ENCODE data around the gene PRKAR1B. TPM values are rescaled to one million over a fixed set of nuclear protein-coding genes. Genes with fewer than 3 reads are reported as not detected.

Gene PRKAR1B
- total and polyA plus RNA-seq, 2 donors (not counting 1 experiment from before 2014, with no cell fraction given) = 4.5 to 8.6 TPM

GRCh38 chr7:512541-513311 lies 214.4 kb downstream of the PRKAR1B start:
- Histone ChIP-seq H3K4me1 (ENCODE audit: control insufficient read depth in 2 of 2, insufficient read depth in 2 of 2, low read length in 2 of 2) (peaks cover 2 to 3% of the 10 kb centered on the region in 2 donors), H3K27me3 (replicated peaks in 1 of 4; ENCODE audit: control extremely low read depth in 1 of 4, control insufficient read depth in 3 of 4, insufficient read depth in 4 of 4, low read length in 3 of 4) (peaks cover 0 to 2% (median 1%) of the 10 kb centered on the region in 4 experiments), H3K4me3 (ENCODE audit: control extremely low read depth in 1 of 5, extremely low read depth in 1 of 5, insufficient read depth in 1 of 5, low read depth in 2 of 5, low read length in 4 of 5) (no peak overlapping the region), H3K9ac (ENCODE audit: low read length) (no peak overlapping the region), H4K20me1 (ENCODE audit: control insufficient read depth, insufficient read depth, low read length, poor library complexity, severe bottlenecking) (no peaks in the 10 kb centered on the region), H3K36me3 (replicated peaks in 1 of 2; ENCODE audit: control extremely low read depth in 1 of 2, control insufficient read depth in 1 of 2, extremely low read depth in 1 of 2, insufficient read depth in 2 of 2, low read length in 1 of 2) (no peaks in the 10 kb centered on the region), H2AFZ (ENCODE audit: insufficient read depth, low read depth, low read length, poor library complexity, severe bottlenecking) (no peak overlapping the region), H3K79me2 (ENCODE audit: control insufficient read depth, insufficient read depth, low read length) (no peaks in the 10 kb centered on the region), H3K9me3 (ENCODE audit: control extremely low read depth in 1 of 3, control insufficient read depth in 2 of 3, insufficient read depth in 1 of 3, low read length in 2 of 3) (no peaks in the 10 kb centered on the region), H3K4me2 (replicated peaks; ENCODE audit: low read depth, low read length, poor library complexity, severe bottlenecking) (no peak overlapping the region), H3K27ac (ENCODE audit: low read length in 2 of 2) (no peak overlapping the region)
- Mint-ChIP-seq H3K27me3 (peaks cover 8% of the 10 kb centered on the region), H3K27ac (no peak overlapping the region), H3K9me3 (ENCODE audit: insufficient read depth) (no peaks in the 10 kb centered on the region), H3K4me1 (peaks cover 4% of the 10 kb centered on the region), H3K4me3 (no peak overlapping the region)
- intact Hi-C loops (cut with micrococcal nuclease) = no loop called here
- ChIA-PET CTCF (no interaction called here), POLR2A (no interaction called here)
- TF ChIP-seq EZH2 (IDR thresholded peaks at IDR 0.05; ENCODE audit: borderline replicate concordance, insufficient read depth, low read depth, low read length, poor library complexity, severe bottlenecking) = no peak
- no peak for TF ChIP-seq CTCF (IDR thresholded peaks at IDR 0.05)
- DNase-seq (no peak), ATAC-seq (ENCODE audit: low read depth) (no peak)
- WGBS (ENCODE audit: insufficient coverage) = 87% methylated on average over 28 of the region's 32 CpGs

- H3K4me1 Mint-ChIP-seq = peaks cover 3% of the 10 kb centered on the region
- no peaks in the 10 kb centered on the region for H3K9me3 ChIP-seq (ENCODE audit: control extremely low read depth in 1 of 3, control insufficient read depth in 2 of 3, insufficient read depth in 1 of 3, low read length in 2 of 3)
- no peak overlapping the region for H3K27ac Mint-ChIP-seq
- no peak overlapping the region for H3K9ac ChIP-seq (ENCODE audit: low read length)
- H3K27me3 Mint-ChIP-seq = peaks cover 8% of the 10 kb centered on the region
- ATAC-seq (ENCODE audit: low read depth) (no peak), DNase-seq (no peak)
- H3K27me3 ChIP-seq (replicated peaks in 1 of 4; ENCODE audit: control extremely low read depth in 1 of 4, control insufficient read depth in 3 of 4, insufficient read depth in 4 of 4, low read length in 3 of 4) = no peaks in the 10 kb centered on the region
- WGBS (ENCODE audit: insufficient coverage) = 96% methylated on average over 15 of the region's 19 CpGs
- no peak overlapping the region for H2AFZ ChIP-seq (ENCODE audit: insufficient read depth, low read depth, low read length, poor library complexity, severe bottlenecking)
- H3K36me3 ChIP-seq (replicated peaks in 1 of 2; ENCODE audit: control extremely low read depth in 1 of 2, control insufficient read depth in 1 of 2, extremely low read depth in 1 of 2, insufficient read depth in 2 of 2, low read length in 1 of 2) = no peaks in the 10 kb centered on the region
- intact Hi-C loops (cut with micrococcal nuclease) = no loop called here
- no peaks in the 10 kb centered on the region for H4K20me1 ChIP-seq (ENCODE audit: control insufficient read depth, insufficient read depth, low read length, poor library complexity, severe bottlenecking)
- H3K79me2 ChIP-seq (ENCODE audit: control insufficient read depth, insufficient read depth, low read length) = no peaks in the 10 kb centered on the region
- H3K9me3 Mint-ChIP-seq (ENCODE audit: insufficient read depth) = no peaks in the 10 kb centered on the region
- ChIA-PET CTCF (no interaction called here), POLR2A (no interaction called here)
- H3K4me2 ChIP-seq (replicated peaks; ENCODE audit: low read depth, low read length, poor library complexity, severe bottlenecking) = no peak overlapping the region
- no peak overlapping the region for H3K27ac ChIP-seq (ENCODE audit: low read length in 2 of 2)
- no peaks in the 10 kb centered on the region for H3K4me1 ChIP-seq (ENCODE audit: control insufficient read depth in 2 of 2, insufficient read depth in 2 of 2, low read length in 2 of 2)
- TF ChIP-seq CTCF (IDR thresholded peaks at IDR 0.05) (no peak), EZH2 (IDR thresholded peaks at IDR 0.05; ENCODE audit: borderline replicate concordance, insufficient read depth, low read depth, low read length, poor library complexity, severe bottlenecking) (no peak)
- no peak overlapping the region for H3K4me3 ChIP-seq (ENCODE audit: control extremely low read depth in 1 of 5, extremely low read depth in 1 of 5, insufficient read depth in 1 of 5, low read depth in 2 of 5, low read length in 4 of 5)
- no peak overlapping the region for H3K4me3 Mint-ChIP-seq
Measured at GRCh38 chr7:512146-512510, 215.0 kb downstream of the PRKAR1B start.

Data from B cell (primary cell).